Breast epithelium (tissue), 4 donors: ENCODE measurements around the gene CEP44. TPM values are rescaled to one million over a fixed set of nuclear protein-coding genes. Genes with fewer than 3 reads are reported as not detected.

Experiments used
- DNase-seq, 2 donors: peaks; one replicate each; pipeline ENCODE4 v3.0.0-alpha.2; 2019; ENCODE audit warnings: low spot score in 2 of 2
- H3K27ac ChIP-seq, 2 donors: fragments of 200-600 bp; sonication (generic) in 1 of 2; one replicate each; pipeline ENCODE4 v1.5.1; 2016 to 2019; ENCODE audit warnings: mild to moderate bottlenecking in 1 of 2
- H3K27me3 ChIP-seq, 2 donors: fragments of 200-600 bp; sonication (generic) in 1 of 2; one replicate each; pipeline versions ENCODE4 v1.5.1 to v1.6.0; 2017 to 2019; ENCODE audit warnings: control low read depth in 1 of 2, mild to moderate bottlenecking in 1 of 2
- H3K36me3 ChIP-seq: fragments of 200-600 bp; one replicate; pipeline ENCODE4 v1.5.1; 2019
- H3K4me1 ChIP-seq, 2 donors: fragments of 200-600 bp; sonication (generic); one replicate each; pipeline ENCODE4 v1.5.1; 2016 to 2019; ENCODE audit warnings: control low read depth in 1 of 2
- H3K4me3 ChIP-seq, 3 donors: fragments of 200-600 bp; sonication (generic); 1 replicate in 2 of 3; 2 replicates in 1 of 3; pipeline ENCODE4 v1.5.1; 2016 to 2019; ENCODE audit warnings: mild to moderate bottlenecking in 3 of 3, moderate library complexity in 2 of 3
- H3K9me3 ChIP-seq, 2 donors: fragments of 200-600 bp; sonication (generic) in 1 of 2; one replicate each; pipeline ENCODE4 v1.5.1; 2016 to 2019; ENCODE audit warnings: control low read depth in 1 of 2
- POLR2A ChIP-seq: fragments of 450-650 bp; IDR thresholded peaks from one replicate; pipeline ENCODE4 v1.6.1; 2016; ENCODE audit warnings: antibody characterized with exemption, mild to moderate bottlenecking, moderate library complexity
- POLR2AphosphoS5 ChIP-seq, 3 donors: sonication (generic); formaldehyde crosslinking; IDR thresholded peaks; one replicate each; pipeline ENCODE4 v1.6.1; 2017; ENCODE audit warnings: antibody characterized with exemption in 3 of 3
- intact Hi-C: fragments of 100-400 bp; cut with DNase I; formaldehyde crosslinking; loops from one replicate; pipeline ENCODE4 v1.15.1; 2023; ENCODE audit warnings: low total_unique reads
- total RNA-seq, 3 donors: library from RNA; depleted of rRNA; stranded (reverse); fragments of >200 nt; gene quantifications; one replicate each; pipeline ENCODE4 v1.1.0, GENCODE V29; 2016
- TF ChIP-seq, protein P1 (sequence below), 3 donors: fragments of 450-650 bp; IDR thresholded peaks; one replicate each; pipeline ENCODE4 v1.5.1; 2016 to 2017; ENCODE audit warnings: antibody characterized with exemption in 3 of 3, mild to moderate bottlenecking in 3 of 3, moderate library complexity in 3 of 3

Gene CEP44
- total RNA-seq, 3 donors from 2014 or later, result 12.2 to 30.9 (median 19.7) TPM

DNA sequence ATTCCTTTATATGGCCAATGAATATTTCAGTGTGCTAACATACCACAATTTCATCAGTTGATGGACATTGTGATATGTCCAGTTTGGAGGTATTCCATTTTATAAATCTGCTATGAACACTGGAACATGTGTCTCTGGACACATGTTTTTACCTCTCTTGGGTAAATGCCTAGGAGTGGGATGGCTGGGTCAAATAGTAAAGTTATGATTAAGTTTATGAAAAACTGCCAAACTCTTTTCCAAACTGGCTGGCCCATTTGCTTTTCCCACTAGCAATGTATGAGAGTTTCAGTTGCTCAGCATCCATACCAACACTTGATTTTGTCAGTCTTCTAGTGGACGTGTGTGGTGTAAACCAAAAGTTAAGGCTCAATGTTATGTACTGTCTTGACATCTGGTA is 40.5 kb downstream of the CEP44 start:
- DNase-seq, result no peak
- no peaks in the 10 kb centered on the region for H3K36me3 ChIP-seq
- TF ChIP-seq POLR2A, result no peak
- no peak for TF ChIP-seq POLR2AphosphoS5 (IDR thresholded peaks at IDR 0.05)
- TF ChIP-seq, protein P1, sequence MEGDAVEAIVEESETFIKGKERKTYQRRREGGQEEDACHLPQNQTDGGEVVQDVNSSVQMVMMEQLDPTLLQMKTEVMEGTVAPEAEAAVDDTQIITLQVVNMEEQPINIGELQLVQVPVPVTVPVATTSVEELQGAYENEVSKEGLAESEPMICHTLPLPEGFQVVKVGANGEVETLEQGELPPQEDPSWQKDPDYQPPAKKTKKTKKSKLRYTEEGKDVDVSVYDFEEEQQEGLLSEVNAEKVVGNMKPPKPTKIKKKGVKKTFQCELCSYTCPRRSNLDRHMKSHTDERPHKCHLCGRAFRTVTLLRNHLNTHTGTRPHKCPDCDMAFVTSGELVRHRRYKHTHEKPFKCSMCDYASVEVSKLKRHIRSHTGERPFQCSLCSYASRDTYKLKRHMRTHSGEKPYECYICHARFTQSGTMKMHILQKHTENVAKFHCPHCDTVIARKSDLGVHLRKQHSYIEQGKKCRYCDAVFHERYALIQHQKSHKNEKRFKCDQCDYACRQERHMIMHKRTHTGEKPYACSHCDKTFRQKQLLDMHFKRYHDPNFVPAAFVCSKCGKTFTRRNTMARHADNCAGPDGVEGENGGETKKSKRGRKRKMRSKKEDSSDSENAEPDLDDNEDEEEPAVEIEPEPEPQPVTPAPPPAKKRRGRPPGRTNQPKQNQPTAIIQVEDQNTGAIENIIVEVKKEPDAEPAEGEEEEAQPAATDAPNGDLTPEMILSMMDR (IDR thresholded peaks at IDR 0.05), result no peak
- no peak overlapping the region for H3K27ac ChIP-seq
- no peak overlapping the region for H3K4me3 ChIP-seq
- no peaks in the 10 kb centered on the region for H3K4me1 ChIP-seq
- H3K9me3 ChIP-seq, result no peaks in the 10 kb centered on the region
- intact Hi-C loops, result no loop called here
- no peaks in the 10 kb centered on the region for H3K27me3 ChIP-seq

GRCh38 chr4:174324725-174325124 is 41.0 kb downstream of the CEP44 start:
- no peaks in the 10 kb centered on the region for H3K4me1 ChIP-seq
- H3K27me3 ChIP-seq, result no peaks in the 10 kb centered on the region
- no peaks in the 10 kb centered on the region for H3K36me3 ChIP-seq
- H3K9me3 ChIP-seq, result no peaks in the 10 kb centered on the region
- no peak overlapping the region for H3K4me3 ChIP-seq
- no peak for DNase-seq
- intact Hi-C loops, result no loop called here
- TF ChIP-seq POLR2A, result no peak
- TF ChIP-seq, protein P1 (IDR thresholded peaks at IDR 0.05), result no peak
- TF ChIP-seq POLR2AphosphoS5 (IDR thresholded peaks at IDR 0.05), result no peak
- H3K27ac ChIP-seq, result no peak overlapping the region

- Histone ChIP-seq H3K4me1 (no peaks in the 10 kb centered on the region), H3K4me3 (no peak overlapping the region), H3K9me3 (no peaks in the 10 kb centered on the region), H3K27me3 (no peaks in the 10 kb centered on the region), H3K36me3 (no peaks in the 10 kb centered on the region), H3K27ac (no peak overlapping the region)
- no peak for TF ChIP-seq POLR2AphosphoS5 (IDR thresholded peaks at IDR 0.05)
- no peak for TF ChIP-seq POLR2A
- TF ChIP-seq, protein P1 (IDR thresholded peaks at IDR 0.05), result no peak
- DNase-seq, result no peak
- intact Hi-C loops, result no loop called here
Observed at GRCh38 chr4:174332741-174333493, 49.2 kb downstream of the CEP44 start.

DNA sequence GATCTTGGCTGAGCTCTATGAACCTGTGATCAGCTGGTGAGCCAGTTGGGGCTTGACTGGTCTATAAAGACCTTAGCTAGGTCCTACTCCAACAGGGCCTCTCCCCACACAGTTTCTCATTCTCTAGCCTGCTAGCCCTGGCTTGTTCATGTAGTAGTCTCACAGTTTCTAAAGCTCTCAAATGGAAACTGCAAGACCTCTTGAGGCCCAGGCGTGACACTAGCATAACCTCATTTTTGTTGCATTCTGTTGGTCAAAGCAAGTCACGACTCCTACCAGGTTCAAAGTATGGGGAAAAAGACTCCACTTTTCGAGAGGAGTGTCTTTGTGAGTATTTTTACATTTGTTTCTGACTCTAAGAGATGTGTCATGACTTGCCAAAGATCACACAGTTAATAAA is 50.9 kb downstream of the CEP44 start:
- no peak overlapping the region for H3K27ac ChIP-seq
- no peaks in the 10 kb centered on the region for H3K9me3 ChIP-seq
- TF ChIP-seq, protein P1 (IDR thresholded peaks at IDR 0.05), result no peak
- TF ChIP-seq POLR2A (no peak), POLR2AphosphoS5 (IDR thresholded peaks at IDR 0.05) (no peak)
- no peaks in the 10 kb centered on the region for H3K4me1 ChIP-seq
- H3K36me3 ChIP-seq, result no peaks in the 10 kb centered on the region
- H3K27me3 ChIP-seq, result no peaks in the 10 kb centered on the region
- H3K4me3 ChIP-seq, result no peak overlapping the region
- no peak for DNase-seq
- intact Hi-C loops, result no loop called here

- no peaks in the 10 kb centered on the region for H3K36me3 ChIP-seq
- TF ChIP-seq, protein P1 (IDR thresholded peaks at IDR 0.05), result no peak
- TF ChIP-seq POLR2A (no peak), POLR2AphosphoS5 (IDR thresholded peaks at IDR 0.05) (no peak)
- no peak overlapping the region for H3K27ac ChIP-seq
- H3K9me3 ChIP-seq, result no peaks in the 10 kb centered on the region
- intact Hi-C loops, result no loop called here
- no peaks in the 10 kb centered on the region for H3K4me1 ChIP-seq
- DNase-seq, result no peak
- H3K4me3 ChIP-seq, result no peak overlapping the region
- no peaks in the 10 kb centered on the region for H3K27me3 ChIP-seq
Observed at GRCh38 chr4:174340714-174341113, 57.0 kb downstream of the CEP44 start.
